Tibial artery (tissue), 4 donors: ENCODE measurements around the gene SLC1A3.

ENCODE experiments used
- DNase-seq, 2 donors: peaks; one replicate each; pipeline ENCODE4 v3.0.0-alpha.2; 2019
- H3K27ac ChIP-seq, 2 donors: fragments of 200-600 bp; sonication (generic) in 1 of 2; 1 replicate in 1 of 2; 2 replicates in 1 of 2; pipeline ENCODE4 v1.5.1; 2018 to 2019; ENCODE audit warnings: mild to moderate bottlenecking in 1 of 2
- H3K27me3 ChIP-seq, 2 donors: fragments of 200-600 bp; sonication (generic) in 1 of 2; one replicate each; pipeline versions ENCODE4 v1.5.1 to v1.6.0; 2016 to 2019
- H3K36me3 ChIP-seq, 3 donors: fragments of 200-600 bp; sonication (generic) in 2 of 3; one replicate each; pipeline ENCODE4 v1.5.1; 2016 to 2019; ENCODE audit warnings: mild to moderate bottlenecking in 2 of 3
- H3K4me1 ChIP-seq, 4 donors: fragments of 200-600 bp; sonication (generic) in 2 of 4; 1 replicate in 3 of 4; 2 replicates in 1 of 4; pipeline ENCODE4 v1.5.1; 2016 to 2019
- H3K4me3 ChIP-seq, 2 donors: fragments of 200-600 bp; sonication (generic) in 1 of 2; 1 replicate in 1 of 2; 2 replicates in 1 of 2; pipeline ENCODE4 v1.5.1; 2018 to 2019; ENCODE audit warnings: mild to moderate bottlenecking in 2 of 2
- H3K9me3 ChIP-seq, 3 donors: fragments of 200-600 bp; sonication (generic) in 1 of 3; one replicate each; pipeline ENCODE4 v1.5.1; 2016 to 2019
- intact Hi-C: fragments of 100-400 bp; cut with DNase I; formaldehyde crosslinking; loops from one replicate; pipeline ENCODE4 v1.15.0; 2023; ENCODE audit warnings: low total_unique reads
- TF ChIP-seq, protein P1 (sequence below), 2 experiments: fragments of 200-600 bp in 1 of 2; fragments of 450-650 bp in 1 of 2; IDR thresholded peaks; one replicate each; pipeline ENCODE4 v1.5.1; 2017 to 2019; ENCODE audit warnings: antibody characterized with exemption in 2 of 2, mild to moderate bottlenecking in 1 of 2, moderate library complexity in 1 of 2

Gene SLC1A3

DNA sequence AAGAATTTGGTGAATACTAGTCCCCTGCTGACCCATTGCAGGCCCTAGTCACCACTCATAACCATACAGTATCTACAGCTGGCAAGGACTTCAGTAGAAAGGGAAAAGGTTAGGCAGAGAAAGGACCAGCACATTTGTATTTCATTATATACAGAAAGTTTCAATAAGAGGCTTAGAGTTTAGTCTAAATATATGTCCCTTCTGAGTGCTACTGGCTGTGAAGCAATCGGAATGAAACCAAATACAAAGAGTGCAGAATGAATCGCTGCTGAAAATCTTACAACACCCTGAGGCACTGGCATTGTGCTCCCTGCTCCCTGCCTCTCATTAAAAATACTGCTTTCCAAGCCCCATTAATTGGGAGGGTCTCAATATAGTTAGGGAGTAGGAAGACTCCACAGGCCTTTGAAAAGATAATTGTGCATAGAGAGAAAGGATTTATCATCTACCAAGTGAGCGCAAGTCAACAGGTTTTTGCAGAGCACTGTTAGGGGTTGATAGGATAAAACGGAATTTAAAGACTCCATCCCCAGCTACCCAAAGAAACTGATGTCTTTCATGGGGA lies 110.8 kb downstream of the SLC1A3 start:
- Histone ChIP-seq H3K27me3 (no peaks in the 10 kb centered on the region), H3K4me1 (no peaks in the 10 kb centered on the region), H3K36me3 (no peaks in the 10 kb centered on the region), H3K27ac (no peak overlapping the region), H3K4me3 (no peak overlapping the region), H3K9me3 (no peaks in the 10 kb centered on the region)
- intact Hi-C loops: no loop called here
- TF ChIP-seq, protein P1, sequence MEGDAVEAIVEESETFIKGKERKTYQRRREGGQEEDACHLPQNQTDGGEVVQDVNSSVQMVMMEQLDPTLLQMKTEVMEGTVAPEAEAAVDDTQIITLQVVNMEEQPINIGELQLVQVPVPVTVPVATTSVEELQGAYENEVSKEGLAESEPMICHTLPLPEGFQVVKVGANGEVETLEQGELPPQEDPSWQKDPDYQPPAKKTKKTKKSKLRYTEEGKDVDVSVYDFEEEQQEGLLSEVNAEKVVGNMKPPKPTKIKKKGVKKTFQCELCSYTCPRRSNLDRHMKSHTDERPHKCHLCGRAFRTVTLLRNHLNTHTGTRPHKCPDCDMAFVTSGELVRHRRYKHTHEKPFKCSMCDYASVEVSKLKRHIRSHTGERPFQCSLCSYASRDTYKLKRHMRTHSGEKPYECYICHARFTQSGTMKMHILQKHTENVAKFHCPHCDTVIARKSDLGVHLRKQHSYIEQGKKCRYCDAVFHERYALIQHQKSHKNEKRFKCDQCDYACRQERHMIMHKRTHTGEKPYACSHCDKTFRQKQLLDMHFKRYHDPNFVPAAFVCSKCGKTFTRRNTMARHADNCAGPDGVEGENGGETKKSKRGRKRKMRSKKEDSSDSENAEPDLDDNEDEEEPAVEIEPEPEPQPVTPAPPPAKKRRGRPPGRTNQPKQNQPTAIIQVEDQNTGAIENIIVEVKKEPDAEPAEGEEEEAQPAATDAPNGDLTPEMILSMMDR (IDR thresholded peaks at IDR 0.05): no peak
- DNase-seq: no peak

DNA sequence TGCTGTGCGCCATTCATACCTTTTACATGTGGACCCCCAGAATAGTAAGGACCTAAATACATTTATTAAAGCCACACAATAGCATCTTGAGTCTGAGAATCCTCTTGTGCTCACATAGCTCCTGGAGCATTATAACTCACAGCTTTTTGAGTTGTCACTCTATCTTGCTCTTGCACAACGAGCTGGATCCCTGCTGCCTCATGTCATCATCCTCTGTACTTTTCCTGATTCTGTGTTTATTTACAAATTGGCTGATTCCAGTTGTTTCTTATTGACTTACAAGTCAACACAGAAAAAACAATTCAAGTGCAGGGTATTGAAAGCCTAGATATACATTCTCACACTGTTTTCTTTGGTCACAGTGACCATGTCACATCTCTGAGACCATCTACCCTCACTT lies 112.9 kb downstream of the SLC1A3 start:
- no peak for DNase-seq
- intact Hi-C loops: no loop called here
- no peaks in the 10 kb centered on the region for H3K36me3 ChIP-seq

DNA sequence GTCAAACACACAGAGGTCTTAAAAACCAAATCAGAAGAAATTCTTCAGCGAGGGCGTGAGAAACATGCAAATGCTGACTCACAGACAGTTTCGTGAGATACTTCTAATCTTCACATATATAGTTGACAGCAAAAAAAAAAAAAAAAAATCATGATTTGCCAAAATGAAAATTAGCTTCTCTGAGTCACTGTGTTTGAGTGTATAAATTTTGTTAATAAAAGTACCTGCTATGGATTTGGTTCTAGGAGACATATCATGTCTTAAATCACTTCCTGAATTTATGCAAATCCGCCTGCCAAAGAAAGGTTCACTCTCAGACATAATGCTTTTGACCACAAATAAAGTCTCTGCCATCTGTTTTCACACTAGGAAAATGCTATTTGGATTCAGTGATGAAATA lies 114.3 kb downstream of the SLC1A3 start:
- TF ChIP-seq, protein P1 (IDR thresholded peaks at IDR 0.05): no peak
- intact Hi-C loops: no loop called here

More for the DNA sequence above, 112.9 kb downstream of the SLC1A3 start:
- Histone ChIP-seq H3K9me3 (no peaks in the 10 kb centered on the region), H3K27me3 (no peaks in the 10 kb centered on the region), H3K4me1 (no peaks in the 10 kb centered on the region), H3K4me3 (no peak overlapping the region), H3K27ac (no peak overlapping the region)
- TF ChIP-seq, protein P1 (IDR thresholded peaks at IDR 0.05): no peak

DNA sequence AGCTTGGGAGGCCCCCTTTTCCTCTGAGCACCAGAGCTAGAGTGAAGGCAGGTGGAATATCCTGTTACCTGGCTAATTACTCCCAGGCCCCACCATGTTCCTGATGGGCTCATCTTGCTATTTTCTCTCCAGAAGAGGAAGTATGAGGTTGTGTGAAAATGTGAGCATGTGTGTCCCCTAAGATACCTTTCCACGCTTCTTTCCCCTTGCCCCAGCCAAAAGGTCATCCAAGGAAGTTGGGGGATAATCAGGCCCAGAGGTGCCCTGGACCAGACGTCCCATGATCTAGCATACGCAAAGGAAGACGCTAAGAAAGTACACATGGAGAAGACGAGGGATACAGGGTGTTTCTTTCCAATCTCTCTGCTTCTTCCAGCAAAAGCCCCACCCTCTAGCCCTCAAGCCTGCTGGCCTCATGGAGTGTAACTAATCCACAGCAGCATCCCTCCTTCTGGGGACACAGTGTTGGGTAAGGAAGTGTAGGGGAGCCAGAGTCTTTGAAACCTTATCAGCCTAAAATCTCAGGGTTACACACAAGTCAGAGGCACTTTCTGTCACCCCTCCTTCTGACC lies 115.3 kb downstream of the SLC1A3 start:
- peaks cover 0 to under 1% of the 10 kb centered on the region in 2 donors for H3K27me3 ChIP-seq
- intact Hi-C loops: no loop called here
- TF ChIP-seq, protein P1 (IDR thresholded peaks at IDR 0.05): no peak

More for the DNA sequence above, 114.3 kb downstream of the SLC1A3 start:
- H3K4me1 ChIP-seq: no peaks in the 10 kb centered on the region
- no peak for DNase-seq
- H3K27ac ChIP-seq: no peak overlapping the region
- no peaks in the 10 kb centered on the region for H3K9me3 ChIP-seq
- no peaks in the 10 kb centered on the region for H3K27me3 ChIP-seq
- H3K36me3 ChIP-seq: no peaks in the 10 kb centered on the region
- H3K4me3 ChIP-seq: no peak overlapping the region

DNA sequence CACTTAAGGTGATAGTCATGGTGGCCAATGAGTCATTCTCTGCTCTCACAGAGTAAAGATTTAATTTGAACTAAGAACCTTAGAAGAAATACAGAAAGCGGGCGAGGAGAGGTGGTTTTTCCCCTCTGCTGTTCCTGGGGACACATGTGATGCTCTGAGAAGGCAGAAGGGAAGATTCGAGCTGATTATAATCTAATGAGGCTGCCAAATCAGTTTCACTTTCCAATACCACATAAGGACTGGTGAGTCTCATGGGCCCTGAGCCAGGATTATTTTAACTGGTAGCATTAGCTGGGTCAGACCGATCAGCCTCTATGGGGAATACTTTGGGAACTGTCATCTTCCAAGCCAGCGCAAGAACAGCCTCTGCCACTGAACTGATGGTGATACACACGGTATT lies 116.5 kb downstream of the SLC1A3 start:
- H3K4me1 ChIP-seq: no peaks in the 10 kb centered on the region
- no peak for DNase-seq
- intact Hi-C loops: no loop called here
- TF ChIP-seq, protein P1 (IDR thresholded peaks at IDR 0.05): no peak
- no peak overlapping the region for H3K4me3 ChIP-seq
- no peaks in the 10 kb centered on the region for H3K9me3 ChIP-seq
- no peak overlapping the region for H3K27ac ChIP-seq
- H3K27me3 ChIP-seq: peaks cover 0 to 5% of the 10 kb centered on the region in 2 donors
- H3K36me3 ChIP-seq: no peaks in the 10 kb centered on the region

More for the DNA sequence above, 115.3 kb downstream of the SLC1A3 start:
- Histone ChIP-seq H3K9me3 (no peaks in the 10 kb centered on the region), H3K4me1 (no peaks in the 10 kb centered on the region), H3K4me3 (no peak overlapping the region), H3K36me3 (no peaks in the 10 kb centered on the region), H3K27ac (no peak overlapping the region)
- no peak for DNase-seq
